HG03354 (cell line): ENCODE results near the gene LYZ.

ENCODE experiments used
- ATAC-seq: cut with Tn5 transposase; IDR thresholded peaks from one replicate; pipeline ENCODE4 v1.9.1; 2021; ENCODE audit warnings: mild to moderate bottlenecking; ENCODE audit not compliant: unreplicated experiment, poor library complexity, severe bottlenecking

Gene LYZ

DNA sequence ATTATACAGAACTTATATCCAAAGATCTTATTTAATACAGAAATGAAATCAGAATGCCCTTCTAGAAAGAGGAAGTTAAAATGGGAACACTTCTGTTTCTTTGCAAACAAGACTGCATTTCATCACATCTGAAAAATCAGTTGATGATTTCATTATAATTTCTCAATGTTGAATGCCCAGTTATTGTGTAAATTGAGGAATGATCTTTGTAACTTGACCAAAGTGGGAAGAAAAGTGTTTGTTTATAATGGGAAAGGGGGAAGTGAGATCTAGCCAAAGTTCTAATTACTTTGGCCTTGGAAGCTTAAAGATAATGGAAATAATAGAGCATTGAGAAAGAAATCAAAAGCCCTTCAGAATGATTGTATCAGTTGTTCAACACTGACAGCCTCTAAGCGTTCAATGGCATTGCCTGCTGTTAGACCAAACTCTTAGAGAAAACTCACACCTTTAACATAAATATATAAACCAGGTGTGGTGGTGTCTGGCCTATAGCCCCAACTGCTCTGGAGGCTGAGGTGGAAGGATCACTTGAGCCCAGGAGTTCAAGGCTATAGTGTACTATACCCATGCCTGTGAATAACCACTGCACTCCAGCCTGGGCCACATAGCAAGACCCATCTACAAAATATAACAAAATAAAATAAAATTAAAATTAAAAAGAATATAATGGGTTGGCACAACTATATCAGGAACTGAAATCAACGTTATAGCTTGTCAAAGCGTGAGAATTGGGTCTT lies 9.9 kb upstream of the LYZ start:
- ATAC-seq, result no peak

DNA sequence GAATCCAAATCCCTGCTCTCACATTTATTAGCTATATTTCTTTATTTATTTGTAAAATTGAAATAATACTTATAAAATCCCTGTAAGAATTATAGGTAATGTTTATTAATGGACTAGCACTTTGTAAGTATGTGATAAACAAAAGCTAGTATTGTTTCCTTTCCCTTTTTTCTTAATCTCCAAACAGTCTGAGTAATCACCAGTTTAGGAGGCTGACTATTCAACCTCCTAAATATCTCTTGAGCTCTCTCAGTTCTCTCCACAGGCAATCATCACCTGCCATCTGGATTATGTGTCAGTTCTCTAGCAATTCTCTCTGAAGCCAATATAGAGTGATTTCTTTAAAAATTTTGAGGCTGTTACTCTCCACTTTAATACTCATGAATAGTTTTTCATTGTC lies 9.2 kb upstream of the LYZ start:
- ATAC-seq, result no peak

DNA sequence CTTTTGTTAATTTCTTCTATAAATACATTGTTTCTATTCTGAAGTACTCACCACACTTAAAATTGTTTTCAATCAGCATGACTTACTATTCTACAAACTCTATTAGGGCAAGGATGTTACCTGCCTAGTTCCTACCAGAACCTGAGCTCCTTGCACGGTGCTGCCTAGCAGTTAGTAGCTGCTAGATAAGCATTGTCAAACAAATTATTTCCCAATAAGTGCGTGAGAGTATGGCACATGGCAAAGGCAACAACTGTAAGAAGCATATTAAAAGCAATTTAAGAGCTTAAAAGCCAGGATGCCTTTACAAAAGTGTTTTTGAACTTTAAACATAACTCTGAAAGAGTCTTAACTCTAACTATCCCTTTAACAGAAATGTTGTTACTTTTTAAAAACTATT lies 8.2 kb upstream of the LYZ start:
- ATAC-seq, result no peak

DNA sequence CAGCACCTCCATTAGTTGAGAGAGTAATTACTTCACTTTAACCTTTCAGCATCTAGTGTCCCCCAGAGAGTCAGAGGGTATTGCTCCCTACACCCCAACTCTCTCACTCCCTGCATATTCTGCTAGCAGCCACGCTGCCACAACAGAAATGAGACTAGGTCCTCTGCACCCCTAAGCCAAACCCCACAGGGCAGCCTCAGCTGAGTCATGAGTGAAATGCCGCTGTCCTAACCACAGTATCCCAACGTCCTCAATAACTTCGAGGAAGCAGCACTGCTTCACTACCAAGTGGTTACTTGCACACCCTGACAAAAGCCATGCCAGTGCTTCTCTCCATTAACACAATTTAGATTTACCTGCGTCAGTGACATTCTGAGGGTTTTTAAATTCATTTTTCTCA lies 6.9 kb upstream of the LYZ start:
- ATAC-seq, result no peak

DNA sequence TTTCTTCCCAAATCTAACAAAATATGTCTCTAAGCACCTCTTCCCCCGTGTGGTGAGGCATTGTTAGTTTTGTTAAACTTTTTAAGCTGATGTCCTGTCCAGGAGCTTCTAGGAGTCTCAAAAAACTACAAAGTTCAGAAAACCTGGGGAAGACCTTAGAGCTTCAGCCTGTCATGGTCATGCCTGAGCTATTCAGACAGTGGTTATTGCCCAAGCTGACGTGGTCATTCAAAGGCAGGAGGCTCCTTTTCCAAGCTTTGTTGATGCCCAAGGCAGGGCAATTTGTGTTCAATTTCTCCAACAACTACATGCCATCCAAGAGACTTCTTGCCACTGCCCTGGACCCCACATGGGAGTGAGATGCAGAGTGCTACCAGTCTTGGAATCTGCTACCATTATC lies 5.8 kb upstream of the LYZ start:
- no peak for ATAC-seq

DNA sequence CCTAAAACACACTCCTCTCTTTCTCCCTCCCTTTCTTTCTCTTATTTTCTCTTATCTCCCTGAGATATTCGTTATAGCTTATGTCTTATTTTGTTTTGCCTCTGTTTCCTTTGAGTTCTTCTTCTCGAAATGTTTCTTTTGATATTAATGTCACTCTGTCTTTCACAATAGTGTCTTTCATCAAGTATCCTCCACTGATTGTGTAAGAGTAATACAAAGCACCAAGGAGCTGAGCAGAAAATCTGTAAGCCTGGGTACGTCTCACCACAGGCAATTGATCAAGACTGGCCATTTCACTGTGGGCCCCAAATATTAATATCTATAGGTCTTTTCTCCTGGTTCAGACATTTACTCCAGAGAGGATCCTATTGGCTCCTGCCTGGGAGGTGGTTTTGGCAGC lies 4.8 kb upstream of the LYZ start:
- no peak for ATAC-seq

DNA sequence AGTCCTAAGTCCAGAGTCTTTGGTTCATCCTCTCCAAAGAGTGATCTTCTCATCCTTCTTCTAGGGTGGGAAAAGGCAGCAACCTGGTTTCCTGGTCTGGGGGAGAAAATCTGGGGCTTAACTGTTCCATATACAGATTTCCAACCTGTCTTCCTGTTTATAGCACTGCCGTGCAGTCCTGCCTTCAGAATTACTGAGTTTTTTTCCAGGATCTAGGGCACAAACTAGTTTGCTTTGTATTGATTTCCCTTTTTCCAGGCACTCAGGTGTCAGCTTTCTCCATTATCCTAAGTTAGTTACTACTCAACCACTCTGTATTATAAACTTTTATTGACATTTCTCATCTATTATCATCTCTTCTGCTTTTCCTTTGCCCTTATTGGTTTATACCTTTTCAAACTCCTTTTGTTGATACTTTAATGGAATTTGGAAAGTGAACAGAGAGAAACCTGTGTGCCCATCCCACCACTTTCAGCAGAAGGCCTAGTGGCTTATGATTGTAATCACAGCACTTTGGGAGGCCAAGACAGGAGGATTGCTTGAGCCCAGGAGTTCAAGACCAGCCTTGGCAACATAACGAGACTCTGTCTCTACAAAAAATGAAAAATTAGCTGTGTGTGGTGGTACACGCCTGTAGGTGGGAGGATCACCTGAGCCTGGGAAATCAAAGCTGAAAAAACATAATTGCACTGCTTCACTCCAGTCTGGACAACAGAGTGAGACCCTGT lies 4.1 kb upstream of the LYZ start:
- no peak for ATAC-seq

DNA sequence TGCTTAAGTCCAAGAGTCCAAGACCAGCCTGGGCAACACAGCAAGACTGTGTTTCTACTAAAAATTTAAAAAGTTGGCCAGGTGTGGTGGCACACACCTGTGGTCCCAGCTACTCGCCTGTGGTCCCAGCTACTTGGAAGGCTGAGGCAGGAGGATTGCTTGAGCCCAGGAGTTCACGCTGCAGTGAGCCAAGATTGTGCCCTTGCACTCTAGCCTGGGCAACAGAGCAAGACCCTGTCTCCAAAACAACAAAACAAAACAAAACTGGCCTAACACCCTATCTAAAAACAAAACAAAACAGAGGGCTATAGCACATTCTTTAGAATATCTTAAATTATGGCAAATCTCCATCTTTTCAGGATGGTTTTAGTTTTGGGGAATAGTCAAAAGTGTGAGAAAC lies 3.1 kb upstream of the LYZ start:
- no peak for ATAC-seq

DNA sequence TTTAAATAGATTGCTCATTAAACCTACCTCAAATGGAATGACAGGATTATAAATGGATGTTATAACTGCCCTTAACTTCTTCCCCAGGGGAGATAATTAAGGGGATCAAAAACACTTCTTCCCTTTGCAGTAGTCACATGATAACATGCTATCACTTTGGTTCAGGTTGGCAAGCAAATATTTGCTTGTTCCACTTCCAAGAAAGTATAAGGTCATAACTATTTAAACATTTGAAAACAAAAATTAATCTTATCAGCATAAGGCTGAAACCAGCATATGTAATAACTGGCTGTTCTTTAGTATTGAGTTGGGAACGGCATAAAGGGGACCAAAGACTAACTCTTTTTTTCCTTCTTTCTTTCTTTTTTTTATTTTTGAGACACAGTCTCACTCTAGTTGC lies 2.4 kb upstream of the LYZ start:
- no peak for ATAC-seq

DNA sequence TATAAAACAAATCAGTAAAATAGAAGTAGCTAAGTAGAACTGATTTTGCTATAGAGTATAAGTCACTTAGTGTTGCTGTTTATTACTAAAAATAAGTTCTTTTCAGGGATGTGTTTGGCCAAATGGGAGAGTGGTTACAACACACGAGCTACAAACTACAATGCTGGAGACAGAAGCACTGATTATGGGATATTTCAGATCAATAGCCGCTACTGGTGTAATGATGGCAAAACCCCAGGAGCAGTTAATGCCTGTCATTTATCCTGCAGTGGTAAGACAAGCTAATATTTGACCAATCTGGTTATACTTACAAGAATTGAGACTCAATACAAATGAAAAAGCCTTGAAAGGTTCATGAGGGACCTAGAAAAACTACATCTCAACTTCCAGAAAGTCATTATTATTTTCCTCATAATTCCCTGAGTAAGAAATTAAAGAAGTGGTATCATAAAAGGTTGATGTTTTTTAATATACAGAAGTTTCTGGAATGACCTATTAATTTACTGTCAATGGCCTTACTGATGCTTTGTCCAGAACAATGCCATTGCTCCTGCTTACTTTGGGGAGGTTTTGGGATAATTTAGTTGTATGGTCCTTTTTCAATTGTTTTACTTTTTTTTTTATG lies 1.9 kb downstream of the LYZ start:
- no peak for ATAC-seq

DNA sequence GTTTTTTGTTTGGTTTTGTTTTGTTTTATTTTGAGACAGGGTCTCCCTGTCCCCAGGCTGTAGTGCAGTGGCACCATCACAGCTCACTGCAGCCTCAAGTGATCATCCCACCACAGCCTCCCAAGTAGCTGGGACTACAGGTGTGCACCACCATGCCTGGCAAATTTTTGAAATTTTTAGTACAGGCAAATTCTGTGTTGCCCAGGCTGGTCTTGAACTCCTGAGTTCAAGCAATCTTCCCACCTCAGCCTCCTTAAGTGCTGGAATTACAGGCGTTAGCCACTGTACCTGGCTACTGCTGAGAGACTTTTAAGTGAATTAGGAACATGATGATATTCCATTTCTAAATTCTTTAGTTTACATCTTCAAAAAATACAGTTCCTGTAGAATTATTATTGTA lies 2.6 kb downstream of the LYZ start:
- ATAC-seq, result no peak

DNA sequence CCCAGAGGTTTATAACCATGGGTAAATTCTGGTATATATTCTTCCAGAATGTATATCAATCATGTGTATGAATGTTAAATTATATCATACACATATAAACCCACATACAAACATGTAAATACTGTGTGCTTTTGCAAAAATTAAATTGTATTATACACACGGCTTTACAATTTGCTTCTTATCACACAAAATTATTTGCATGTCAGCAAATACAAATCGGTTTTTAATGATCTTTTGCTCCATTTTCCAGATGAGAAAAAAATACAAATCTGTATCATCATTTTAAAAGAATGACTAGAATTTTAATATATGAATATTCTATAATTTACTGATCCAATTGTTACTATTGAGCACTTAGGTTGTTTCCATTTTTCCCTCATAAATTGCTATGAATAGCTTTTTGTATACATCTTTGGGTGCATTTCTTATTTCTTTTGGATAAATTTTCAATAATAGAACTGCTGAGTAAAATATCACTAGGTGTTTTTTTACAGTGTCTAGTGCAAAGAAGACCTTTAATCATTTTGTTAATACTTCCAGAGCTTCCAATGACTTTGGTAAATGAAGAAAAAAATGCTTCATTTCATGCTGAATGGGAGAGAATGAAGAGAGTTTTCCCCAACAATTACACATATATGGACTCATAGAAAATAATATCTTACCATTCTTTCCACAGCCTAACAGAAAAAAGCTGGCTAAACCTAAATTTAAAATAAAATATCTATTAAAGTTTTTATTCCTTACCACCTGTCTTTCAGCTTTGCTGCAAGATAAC lies 3.5 kb downstream of the LYZ start:
- no peak for ATAC-seq

DNA sequence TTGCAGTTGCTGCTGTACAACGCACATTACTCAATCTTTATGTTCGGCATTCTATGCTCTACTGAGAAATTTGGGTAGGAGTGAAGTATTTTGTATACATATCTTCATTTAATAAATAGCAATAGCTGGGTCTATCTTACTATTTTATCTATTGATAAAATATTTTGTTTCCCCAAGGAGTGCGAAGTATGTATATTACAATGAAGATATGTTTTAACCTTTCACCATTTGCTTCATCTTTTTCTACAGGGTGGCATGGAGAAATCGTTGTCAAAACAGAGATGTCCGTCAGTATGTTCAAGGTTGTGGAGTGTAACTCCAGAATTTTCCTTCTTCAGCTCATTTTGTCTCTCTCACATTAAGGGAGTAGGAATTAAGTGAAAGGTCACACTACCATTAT lies 4.7 kb downstream of the LYZ start:
- ATAC-seq, result no peak

DNA sequence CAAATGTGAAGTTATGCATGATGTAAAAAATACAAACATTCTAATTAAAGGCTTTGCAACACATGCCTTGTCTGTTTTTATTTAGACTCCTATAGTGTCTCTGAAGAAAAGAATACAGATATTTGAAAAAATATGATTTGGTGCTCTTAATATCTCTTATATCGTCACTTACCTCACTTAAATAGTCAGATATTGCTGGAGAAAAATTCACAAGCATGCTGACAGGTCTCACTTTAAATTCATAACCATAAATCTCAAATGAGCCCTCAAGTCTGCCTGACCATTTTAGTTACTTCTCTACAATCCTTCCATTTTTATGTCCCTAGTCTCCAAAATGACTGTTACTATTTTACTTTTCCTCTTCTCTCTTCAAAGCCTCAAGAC lies 6.0 kb downstream of the LYZ start:
- ATAC-seq, result no peak

DNA sequence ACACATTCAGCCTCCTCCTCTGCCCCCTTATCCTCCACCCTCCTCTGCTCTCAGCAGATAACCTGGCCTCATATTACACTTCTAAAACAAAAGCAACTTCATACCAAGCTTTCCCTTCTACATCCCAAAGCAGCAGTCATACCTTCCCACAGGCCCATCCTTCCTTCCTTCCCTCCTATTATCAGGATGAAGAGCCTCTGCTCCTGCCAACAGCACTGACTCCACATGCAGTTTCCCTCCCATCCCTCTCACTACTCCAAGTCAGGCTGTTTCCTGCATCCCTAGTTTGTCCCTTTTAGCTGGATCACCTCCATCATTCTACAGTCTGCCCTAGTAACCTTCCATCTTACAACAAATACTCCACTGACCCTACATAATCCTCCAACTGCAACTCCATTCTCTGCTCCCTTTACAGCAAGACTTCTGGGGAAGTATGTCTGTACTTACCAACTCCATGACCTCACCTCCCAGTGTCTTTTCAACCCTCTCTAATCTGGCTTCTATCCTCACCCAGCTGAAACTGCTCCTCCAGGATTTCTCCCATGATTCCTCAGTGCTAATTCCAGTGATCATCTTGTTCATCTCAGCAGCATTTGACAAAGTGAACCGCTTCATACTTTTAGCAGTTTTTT lies 6.5 kb downstream of the LYZ start:
- ATAC-seq, result no peak

DNA sequence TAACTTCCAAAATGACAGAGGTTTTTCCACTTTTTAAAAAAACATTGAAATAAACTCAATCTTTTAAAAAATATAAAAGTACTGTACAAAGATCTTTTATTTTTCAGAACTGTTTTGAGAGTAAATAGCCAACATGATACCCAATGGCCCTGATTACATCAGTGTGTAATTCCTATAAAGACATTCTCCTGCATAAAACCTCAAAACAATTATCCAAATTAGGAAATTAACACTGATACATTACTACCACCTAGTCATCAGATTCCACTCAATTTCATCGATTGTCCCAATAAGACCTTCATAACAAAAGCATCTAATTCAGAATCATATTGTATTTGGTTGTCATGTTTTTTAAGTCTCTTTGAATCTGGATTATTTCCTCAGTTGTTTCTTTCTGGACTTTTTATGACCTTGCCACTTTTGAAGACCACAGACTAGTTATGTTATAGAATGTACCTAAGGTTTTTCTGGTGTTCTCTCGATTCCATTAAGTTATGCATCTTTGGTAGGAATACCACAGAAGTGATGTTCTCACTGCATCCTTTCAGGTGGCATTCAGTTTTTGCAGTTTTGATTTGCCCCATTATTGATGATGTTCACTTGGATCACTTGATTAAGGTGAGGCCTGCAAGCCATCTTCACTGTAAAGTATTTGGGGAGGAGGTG lies 7.3 kb downstream of the LYZ start:
- no peak for ATAC-seq

DNA sequence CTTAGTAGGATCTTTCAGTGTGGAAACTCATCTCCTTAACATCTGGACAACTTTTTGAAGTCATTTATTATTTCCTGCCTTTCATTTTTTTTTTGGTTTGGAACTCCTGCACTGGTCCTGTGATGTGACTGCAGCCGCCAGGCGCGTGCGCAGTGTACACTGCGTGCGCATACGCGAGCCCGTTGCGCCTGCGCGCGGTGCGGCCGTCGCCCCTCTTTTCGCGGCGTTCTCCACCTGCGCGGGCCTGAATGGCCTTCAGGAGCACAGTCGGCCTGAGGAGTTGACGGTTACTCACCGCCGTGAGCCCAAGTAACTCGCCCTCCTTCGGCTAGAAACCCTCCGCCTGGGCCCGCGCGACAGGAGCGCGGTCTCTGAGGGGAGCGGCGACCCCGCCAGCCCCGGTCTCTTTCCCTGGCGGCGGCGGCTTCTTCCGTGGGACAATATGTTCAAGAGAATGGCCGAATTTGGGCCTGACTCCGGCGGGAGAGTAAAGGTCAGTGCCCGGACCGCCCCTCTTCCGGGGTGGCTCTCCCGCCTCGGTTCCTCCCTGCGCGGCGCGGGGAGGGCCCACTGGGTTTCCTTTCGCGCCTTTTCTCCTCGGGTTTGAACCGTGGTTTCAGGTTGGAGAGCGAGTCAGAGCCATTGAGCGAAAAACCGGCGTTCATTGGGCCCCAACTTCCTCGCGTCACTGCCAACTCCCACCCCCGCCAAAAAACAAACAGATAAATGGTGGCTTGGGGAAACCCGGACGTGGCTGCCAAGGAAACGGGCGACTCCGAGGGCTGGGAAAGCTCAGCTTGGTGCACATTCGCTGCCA lies 11.6 kb downstream of the LYZ start, which contains the start of gene YEATS4:
YEATS4 (plus strand) TSS at position 213 of the 817 bp plus-strand sequence; CDS start at position 443, 230 bp downstream.
- ATAC-seq, result peak; percentile 90

DNA sequence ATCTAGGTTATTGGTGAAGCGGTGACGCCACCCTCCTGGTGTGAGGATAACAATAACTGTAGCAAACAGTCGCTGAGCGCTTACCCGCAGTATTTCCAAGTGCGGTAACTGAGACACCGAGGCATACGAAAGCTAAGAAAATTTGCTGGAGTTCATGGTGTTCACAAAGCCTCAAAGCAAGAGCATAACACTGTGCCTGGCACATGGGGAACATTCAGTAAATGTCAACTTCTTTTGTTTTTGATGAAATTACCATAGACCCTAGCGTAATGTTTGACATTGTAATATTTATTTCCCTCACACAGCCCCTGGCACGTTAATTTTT lies 12.1 kb downstream of the LYZ start:
- no peak for ATAC-seq

DNA sequence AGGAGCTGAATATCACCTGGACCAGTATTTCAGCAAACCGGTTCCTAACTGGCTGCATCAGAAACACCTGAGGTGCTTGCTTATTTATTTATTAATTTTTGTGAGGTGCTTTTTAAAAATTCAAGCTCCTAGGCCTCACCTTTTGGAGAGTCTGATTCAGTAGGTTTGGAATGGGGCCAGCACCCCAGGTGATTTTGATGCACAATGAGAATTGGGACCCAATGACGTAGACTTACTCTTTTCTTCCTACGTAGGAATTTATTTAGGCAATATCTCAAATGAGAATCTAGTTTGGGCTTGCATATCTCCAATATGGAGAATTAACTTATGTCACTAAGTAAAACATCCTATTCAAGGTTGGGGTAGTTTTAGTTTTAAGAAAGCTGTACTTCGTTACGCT lies 18.6 kb downstream of the LYZ start:
- ATAC-seq, result no peak
